ENCODE measurements around the gene CDK7. TPM values are rescaled to one million over a fixed set of nuclear protein-coding genes. Genes with fewer than 3 reads are reported as not detected.

The CDK7 gene
- polyA plus RNA-seq, 1 of the 3 experiments (the other 2 are of a cell fraction) = 44.2 TPM

GRCh38 chr5:69292306-69292705 lies 57.6 kb downstream of the CDK7 start (continued):
- no peak for TF ChIP-seq RXRA (IDR thresholded peaks at IDR 0.05; ENCODE audit: borderline replicate concordance, low read depth)
- no peak for TF ChIP-seq CTCF (IDR thresholded peaks at IDR 0.05)
- TF ChIP-seq RFX5 (IDR thresholded peaks at IDR 0.05; ENCODE audit: low read length) = no peak
- TF ChIP-seq IRF3 (IDR thresholded peaks at IDR 0.05; ENCODE audit: low read depth, low read length) = no peak
- TF ChIP-seq POLR2AphosphoS5 (IDR thresholded peaks at IDR 0.05; ENCODE audit: low read depth, low read length) = no peak
- TF ChIP-seq USF1 (IDR thresholded peaks at IDR 0.05; ENCODE audit: borderline replicate concordance, low read depth) = no peak
- no peak for TF ChIP-seq PBX3 (IDR thresholded peaks at IDR 0.05)
- 0 out of 2 replicates have a peak, but pooled peaks have one; percentile 34 for TF ChIP-seq FOXJ3 (CRISPR knock-in tag; IDR thresholded peaks at IDR 0.05)
- TF ChIP-seq FOXM1 (IDR thresholded peaks at IDR 0.05; ENCODE audit: low read depth) = no peak
- no peak for TF ChIP-seq TAF1 (IDR thresholded peaks at IDR 0.05; ENCODE audit: borderline replicate concordance, low read depth, low read length)
- no peak for TF ChIP-seq SMC3 (IDR thresholded peaks at IDR 0.05; ENCODE audit: low read depth, low read length)
- TF ChIP-seq JUND (IDR thresholded peaks at IDR 0.05) = no peak
- TF ChIP-seq MAX (IDR thresholded peaks at IDR 0.05; ENCODE audit: low read depth) = no peak
- TF ChIP-seq TCF12 (IDR thresholded peaks at IDR 0.05) = no peak
- no peak for TF ChIP-seq FOSL2 (IDR thresholded peaks at IDR 0.05; ENCODE audit: borderline replicate concordance, low read depth)
- no peak for TF ChIP-seq MEF2A (IDR thresholded peaks at IDR 0.05; ENCODE audit: borderline replicate concordance, low read depth)
- TF ChIP-seq TEAD4 (IDR thresholded peaks at IDR 0.05; ENCODE audit: borderline replicate concordance, insufficient read depth) = no peak
- no peak for TF ChIP-seq SIN3A (IDR thresholded peaks at IDR 0.05; ENCODE audit: borderline replicate concordance, low read depth, low read length)

- no peak for DNase-seq
- H2AFZ ChIP-seq (ENCODE audit: low read depth) = no peak overlapping the region
- H3K79me2 ChIP-seq (ENCODE audit: insufficient read depth) = no peaks in the 10 kb centered on the region
- H3K4me3 ChIP-seq (ENCODE audit: low read depth in 2 of 2, low read length in 1 of 2) = no peak overlapping the region
- no peak overlapping the region for H3K27ac ChIP-seq (ENCODE audit: low read depth in 2 of 2, low read length in 1 of 2)
- H4K20me1 ChIP-seq (ENCODE audit: insufficient read depth) = no peaks in the 10 kb centered on the region
- peaks cover 12% of the 10 kb centered on the region for H3F3A ChIP-seq (replicated peaks; ENCODE audit: insufficient read depth)
- 85% methylated on average over 1 of the region's 1 CpG for WGBS (ENCODE audit: low lambda C conversion rate)
- peaks cover 7 to 13% of the 10 kb centered on the region in 2 experiments; a peak in 2 of 4 replicates for H3K4me1 ChIP-seq (ENCODE audit: control insufficient read depth in 1 of 2, insufficient read depth in 2 of 2, low read depth in 1 of 2, low read length in 1 of 2)
- no peaks in the 10 kb centered on the region for H3K27me3 ChIP-seq (ENCODE audit: insufficient read depth)
- ChIA-PET CTCF (no interaction called here), POLR2A (no interaction called here)
- no peak overlapping the region for H3K9ac ChIP-seq
- no peaks in the 10 kb centered on the region for H3K36me3 ChIP-seq (replicated peaks in 1 of 2; ENCODE audit: control insufficient read depth in 1 of 2, insufficient read depth in 2 of 2, low read length in 1 of 2)
- no peaks in the 10 kb centered on the region for H3K9me2 ChIP-seq
- TF ChIP-seq SMC3 (IDR thresholded peaks at IDR 0.05; ENCODE audit: low read depth, low read length) = no peak
- no peak for TF ChIP-seq GATA2 (CRISPR knock-in tag; IDR thresholded peaks at IDR 0.05)
- TF ChIP-seq ELF1 (IDR thresholded peaks at IDR 0.05) = no peak
- no peak for TF ChIP-seq PBX3 (IDR thresholded peaks at IDR 0.05)
- no peak for TF ChIP-seq JUND (IDR thresholded peaks at IDR 0.05)
- TF ChIP-seq CHD2 (IDR thresholded peaks at IDR 0.05; ENCODE audit: low read length, partially characterized antibody) = no peak
- no peak for TF ChIP-seq GABPA (IDR thresholded peaks at IDR 0.05; ENCODE audit: low read depth)
- no peak for TF ChIP-seq RAD21 (IDR thresholded peaks at IDR 0.05; ENCODE audit: low read length)
- TF ChIP-seq RXRA (IDR thresholded peaks at IDR 0.05; ENCODE audit: borderline replicate concordance, low read depth) = no peak
- no peak for TF ChIP-seq POLR2AphosphoS5 (IDR thresholded peaks at IDR 0.05; ENCODE audit: low read depth, low read length)
- TF ChIP-seq MAX (IDR thresholded peaks at IDR 0.05; ENCODE audit: low read depth) = no peak
- H3K9me3 ChIP-seq = no peaks in the 10 kb centered on the region
- H3K4me2 ChIP-seq = no peak overlapping the region
These were observed 59.2 kb downstream of the CDK7 start for GRCh38 chr5:69293882-69294281.

Data from SK-N-SH (cell line).